SK-MEL-5 (cell line): ENCODE results near the gene RPTOR. TPM values are rescaled to one million over a fixed set of nuclear protein-coding genes. Genes with fewer than 3 reads are reported as not detected.

ENCODE experiments used
- DNase-seq: peaks from one replicate; pipeline ENCODE4 v3.0.0-alpha.2; 2016; ENCODE audit warnings: low read depth, low spot score
- in situ Hi-C: cut with HindIII; loops from 2 replicates; pipeline ENCODE4 v1.10.0; 2016; ENCODE audit warnings: low sequenced_read_pairs, high pct_unique_total_duplicates, low pct_unique_long_range_greater_than_20kb
- total RNA-seq: library from RNA; depleted of rRNA; stranded (reverse); fragments of >200 nt; shearing (Covaris generic); gene quantifications from 2 replicates; pipeline ENCODE4 v1.2.3, GENCODE V29; 2014

The RPTOR gene
- total RNA-seq, 1 experiment from 2014 or later, result 27.3 TPM

DNA sequence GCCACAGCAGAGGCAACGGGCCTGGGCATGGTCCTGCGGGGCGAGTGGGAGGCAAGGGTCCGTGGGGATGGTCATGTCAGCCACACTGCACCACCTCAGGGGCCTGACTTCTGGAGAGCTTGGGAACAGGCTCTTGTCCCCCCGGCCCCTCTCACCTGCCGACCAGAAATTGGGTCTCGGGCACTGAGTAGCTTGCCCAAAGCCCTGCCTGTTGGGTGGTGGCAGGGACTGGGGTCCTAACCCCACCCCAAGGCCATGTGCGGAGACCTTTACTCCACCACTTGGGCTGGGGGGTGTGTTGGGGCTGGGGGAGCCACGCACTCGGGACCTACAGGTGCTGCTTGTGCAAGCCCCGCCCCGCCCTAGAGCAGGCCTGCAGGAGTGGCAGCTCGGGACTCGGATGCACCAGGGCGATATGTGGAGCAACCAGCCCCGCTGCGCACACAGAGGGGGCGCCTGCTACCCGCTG, 422.8 kb downstream of the RPTOR start:
- no peak for DNase-seq
- in situ Hi-C loops, result no loop called here

DNA sequence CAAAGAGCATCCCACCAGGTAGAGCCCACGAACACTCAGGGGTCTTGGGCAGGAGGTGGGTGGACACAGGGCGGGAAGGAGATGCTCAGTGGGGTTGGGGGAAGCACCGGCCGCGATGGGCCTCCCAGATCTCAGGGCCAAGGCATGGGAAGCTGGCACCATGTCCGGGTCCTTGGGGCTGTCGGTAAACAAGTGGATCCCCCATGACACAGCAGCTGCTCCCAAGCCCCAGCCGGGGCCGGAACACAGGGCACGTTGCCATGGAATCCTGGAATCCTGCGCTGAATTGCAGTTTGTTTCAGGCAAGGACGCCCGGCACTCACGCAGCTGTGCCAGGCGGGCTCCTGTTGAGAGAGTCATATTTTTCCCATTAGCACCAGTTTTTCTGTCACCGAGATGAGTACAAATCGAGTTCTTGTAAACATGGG, 424.0 kb downstream of the RPTOR start:
- in situ Hi-C loops, result no loop called here
- DNase-seq, result no peak

DNA sequence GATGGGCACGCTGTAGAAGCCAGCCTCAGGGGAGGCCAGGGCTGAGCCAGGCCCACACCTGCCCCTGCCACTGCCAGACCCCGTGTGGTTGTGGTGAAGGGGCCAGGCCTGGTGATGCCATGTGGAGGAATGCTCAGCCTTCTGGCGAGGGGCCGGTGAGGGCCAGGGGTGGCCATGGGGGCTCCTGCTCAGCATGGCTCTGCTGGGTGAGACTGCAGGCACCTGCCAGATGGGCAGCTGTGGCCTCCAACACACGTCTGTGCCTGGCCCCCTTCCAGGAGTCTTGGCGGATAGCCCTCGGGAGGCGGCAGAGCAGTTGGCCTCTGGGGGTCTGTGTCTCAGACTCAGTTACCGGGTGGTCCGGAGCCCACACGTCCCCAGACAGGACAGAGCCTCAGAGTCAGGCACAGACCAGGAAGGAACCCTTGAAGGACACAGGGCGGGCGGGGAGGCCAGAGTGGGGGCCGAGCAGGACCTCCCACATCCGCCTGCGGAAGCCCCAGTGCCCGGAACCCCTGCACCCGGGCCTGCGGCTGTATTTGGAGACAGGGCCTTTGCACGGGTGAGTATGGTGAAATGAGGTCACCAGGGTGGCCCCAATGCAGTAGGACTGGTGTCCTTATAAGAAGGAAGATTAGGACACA, 424.5 kb downstream of the RPTOR start:
- no peak for DNase-seq
- in situ Hi-C loops, result no loop called here

DNA sequence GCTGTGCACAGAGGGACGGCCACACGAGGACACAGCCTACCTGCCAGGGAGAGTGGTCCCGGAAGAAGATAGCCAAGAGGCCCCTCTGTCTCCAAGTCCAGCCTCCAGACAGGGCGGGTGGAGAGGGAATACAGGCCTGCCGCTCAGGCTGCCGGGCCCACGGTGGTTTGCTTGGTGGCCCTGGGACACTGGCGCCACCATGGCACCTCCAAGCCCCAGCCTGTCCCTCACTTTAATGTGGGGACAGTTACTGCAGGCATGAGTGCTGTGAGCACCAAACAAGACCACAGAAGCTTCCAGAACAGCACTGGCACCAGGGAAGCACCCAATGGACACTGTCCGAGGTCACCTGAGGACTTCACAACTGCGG, 425.0 kb downstream of the RPTOR start:
- DNase-seq, result no peak
- in situ Hi-C loops, result no loop called here

DNA sequence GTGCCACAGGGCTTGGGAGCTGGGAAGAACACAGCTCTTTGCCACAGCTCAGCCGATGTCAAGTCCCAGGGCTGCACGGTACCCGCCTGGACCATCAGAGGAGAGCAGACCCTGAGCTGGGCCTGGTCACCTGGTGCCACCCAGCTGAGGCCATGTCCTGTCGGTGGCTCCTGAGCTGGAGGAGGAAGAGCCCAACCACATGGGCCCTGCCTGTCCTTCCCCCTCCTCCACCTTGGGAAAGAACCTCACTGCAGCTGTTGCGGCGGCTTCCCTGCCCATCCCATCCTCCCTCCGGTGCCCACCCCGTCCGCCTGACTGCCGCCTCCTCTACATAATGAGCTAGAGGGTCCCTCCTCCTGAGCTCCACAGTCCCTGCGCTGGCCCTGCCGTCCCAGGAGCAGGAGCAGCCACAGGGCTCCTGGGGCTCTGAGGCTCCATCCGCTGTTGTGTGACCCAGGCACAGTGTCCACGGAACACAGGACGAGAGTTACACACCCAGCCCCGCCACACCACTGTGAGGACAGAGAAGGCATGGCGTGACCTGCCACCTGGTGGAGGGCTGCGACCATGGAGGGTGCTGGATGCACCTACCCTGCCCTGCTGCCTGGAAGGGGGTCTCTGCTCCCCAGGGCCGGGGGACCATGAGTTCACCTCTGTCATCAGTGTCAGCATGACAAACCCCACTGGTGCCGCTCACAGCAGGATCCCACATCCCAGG, 425.6 kb downstream of the RPTOR start:
- in situ Hi-C loops, result no loop called here
- peak; percentile 54 for DNase-seq

DNA sequence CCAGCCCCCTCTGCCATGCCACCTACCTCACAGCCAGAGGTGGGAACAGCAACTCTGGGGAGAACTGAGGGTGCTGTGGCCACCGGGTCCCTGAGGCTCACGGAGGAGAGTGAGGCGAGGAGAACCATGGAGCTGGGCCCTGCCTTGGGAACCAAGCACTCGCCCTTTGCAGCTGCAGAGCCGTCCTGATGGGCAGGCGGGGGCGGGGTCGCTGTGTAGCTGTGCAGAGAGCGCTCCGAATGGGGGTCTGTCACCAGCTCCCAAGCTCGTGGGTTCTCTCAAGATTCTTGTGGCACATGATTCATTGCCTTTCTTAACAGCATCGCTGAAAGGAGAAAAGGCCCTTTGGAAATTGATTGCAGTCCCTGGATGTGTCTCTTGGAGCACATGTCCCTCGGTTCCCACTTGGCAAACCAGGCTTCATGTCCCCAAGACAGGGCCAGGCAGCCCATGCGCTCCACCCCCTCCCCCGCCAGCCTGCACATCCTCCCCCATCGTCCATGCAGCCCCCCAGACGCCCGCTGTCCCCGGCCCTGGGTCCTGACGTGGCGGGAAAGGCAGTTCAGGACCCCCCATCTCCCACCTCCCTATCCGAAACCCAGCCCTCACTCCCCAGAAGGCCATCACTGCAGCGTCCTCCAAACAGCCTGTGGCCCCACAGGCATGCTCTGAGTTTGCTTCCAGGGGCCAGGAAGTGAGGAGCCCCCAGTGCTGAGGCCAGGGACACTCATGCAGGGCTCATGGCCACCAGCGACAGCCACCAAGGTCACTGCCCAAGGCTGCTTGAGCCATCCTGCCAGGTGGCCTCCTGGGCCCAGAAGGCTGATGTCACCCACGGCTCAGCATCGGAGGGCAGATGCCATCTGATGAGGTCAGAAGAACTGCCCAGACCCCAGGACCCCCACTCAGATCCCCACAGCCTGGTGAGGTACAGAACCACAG, 426.4 kb downstream of the RPTOR start:
- in situ Hi-C loops, result no loop called here
- no peak for DNase-seq

DNA sequence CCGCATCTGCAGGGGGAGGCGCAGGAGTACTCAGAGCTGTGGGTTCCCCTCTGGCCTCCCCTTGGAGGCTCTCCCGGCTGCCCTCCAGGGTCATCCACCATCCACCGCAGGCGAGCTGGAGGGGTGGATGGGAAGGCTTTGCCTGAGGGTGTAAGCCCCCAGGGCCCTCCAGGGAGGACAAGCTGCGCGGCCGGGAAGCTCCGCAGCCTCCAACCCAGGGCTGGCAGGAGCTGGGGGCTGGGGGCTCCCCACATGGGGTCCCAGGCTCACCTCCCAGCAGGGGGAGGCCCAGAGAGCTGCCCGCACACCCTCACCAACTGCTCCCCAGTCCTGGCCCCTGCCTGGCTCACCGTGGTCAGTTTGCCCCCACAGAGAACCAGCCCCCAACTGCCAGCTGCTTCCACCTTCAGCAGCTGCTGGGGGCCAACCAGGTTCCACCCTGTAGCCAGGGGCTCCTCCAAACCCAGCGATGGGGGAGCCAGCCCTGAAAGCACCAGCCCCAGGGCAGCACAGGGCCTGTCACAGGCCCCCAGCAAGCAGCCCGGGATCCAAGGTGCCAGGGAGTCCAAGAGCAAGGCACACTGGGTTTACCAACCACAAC, 427.2 kb downstream of the RPTOR start:
- in situ Hi-C loops, result no loop called here
- no peak for DNase-seq

DNA sequence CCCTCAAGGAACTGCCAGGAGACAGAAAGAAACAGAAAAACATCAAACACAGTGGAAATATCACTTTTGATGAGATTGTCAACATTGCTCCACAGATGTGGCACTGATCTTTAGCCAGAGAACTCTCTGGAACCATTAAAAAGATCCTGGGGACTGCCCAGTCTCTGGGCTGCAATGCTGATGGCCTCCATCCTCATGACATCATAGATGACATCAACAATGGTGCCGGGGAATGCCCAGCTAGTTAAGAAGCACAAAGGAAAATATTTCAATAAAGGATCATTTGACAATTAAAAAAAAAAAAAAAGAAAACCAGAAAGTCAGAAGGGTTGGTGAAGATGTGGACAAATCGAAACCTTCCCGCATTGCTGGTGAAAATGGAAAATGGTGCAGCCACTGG, 432.1 kb downstream of the RPTOR start:
- in situ Hi-C loops, result no loop called here
- DNase-seq, result no peak

DNA sequence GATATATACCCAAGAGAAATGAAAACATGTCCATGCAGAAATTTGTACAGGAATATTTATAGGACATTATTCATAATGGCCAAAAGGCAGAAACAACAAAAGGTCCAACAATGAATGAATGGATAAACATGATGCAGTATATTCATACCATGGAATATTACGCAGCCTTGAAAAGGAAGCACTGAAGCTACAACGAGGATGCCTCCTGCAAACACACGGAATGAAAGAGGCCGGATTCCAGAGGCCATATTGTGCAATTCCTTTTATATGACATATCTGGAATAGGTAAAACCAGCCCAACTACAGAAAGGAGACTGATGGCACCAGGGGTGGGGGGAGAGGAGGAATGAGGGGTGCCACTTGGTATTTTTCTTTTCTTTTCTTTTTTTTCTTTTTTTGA, 432.5 kb downstream of the RPTOR start:
- in situ Hi-C loops, result no loop called here
- DNase-seq, result no peak

DNA sequence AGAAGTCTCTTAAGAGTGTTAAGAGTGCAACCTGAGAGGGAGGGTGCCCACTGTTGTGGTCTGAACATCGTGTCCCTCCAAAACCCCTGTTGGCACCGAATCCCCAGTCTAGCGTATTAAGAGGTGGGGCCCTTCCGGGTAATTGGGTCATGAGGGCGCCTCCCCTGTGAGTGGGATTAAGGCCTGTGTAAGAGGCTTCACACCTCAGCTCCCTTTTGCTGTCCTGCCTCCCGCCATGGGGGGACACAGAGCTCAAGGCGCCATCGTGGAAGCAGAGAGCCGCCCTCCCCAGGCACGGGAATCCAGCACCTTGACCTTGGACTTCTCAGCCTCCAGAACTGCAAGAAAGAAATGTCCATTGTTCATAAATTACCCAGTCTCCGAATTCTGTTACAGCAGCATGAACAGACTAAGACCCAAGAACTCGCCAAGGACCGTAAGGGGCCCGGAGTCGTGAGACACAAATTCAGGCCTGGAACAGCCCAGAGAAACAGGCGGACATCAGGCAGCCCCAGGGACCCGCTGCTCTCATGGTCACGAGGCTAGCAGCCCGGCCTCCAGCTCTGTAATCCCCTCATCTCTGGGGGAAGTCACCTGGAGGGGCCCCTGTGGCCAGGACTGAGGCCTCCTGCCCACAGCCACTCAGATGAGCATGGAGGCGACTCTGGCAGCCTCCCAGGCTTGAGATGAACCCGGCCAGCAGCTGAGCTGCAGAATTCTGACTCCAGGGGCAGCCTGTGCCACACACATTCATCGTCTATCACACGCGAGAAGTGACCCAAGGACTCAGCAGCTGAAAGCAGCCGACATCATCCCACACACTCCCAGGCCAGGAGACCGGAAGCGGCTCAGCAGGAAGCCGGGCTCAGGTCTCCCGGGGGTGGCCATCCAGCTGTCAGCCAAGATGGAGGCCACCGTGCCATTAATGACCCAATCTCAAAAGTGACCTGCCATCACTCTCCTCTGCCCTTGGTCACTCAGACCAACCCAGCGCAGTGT, 434.2 kb downstream of the RPTOR start:
- no peak for DNase-seq
- in situ Hi-C loops, result no loop called here

DNA sequence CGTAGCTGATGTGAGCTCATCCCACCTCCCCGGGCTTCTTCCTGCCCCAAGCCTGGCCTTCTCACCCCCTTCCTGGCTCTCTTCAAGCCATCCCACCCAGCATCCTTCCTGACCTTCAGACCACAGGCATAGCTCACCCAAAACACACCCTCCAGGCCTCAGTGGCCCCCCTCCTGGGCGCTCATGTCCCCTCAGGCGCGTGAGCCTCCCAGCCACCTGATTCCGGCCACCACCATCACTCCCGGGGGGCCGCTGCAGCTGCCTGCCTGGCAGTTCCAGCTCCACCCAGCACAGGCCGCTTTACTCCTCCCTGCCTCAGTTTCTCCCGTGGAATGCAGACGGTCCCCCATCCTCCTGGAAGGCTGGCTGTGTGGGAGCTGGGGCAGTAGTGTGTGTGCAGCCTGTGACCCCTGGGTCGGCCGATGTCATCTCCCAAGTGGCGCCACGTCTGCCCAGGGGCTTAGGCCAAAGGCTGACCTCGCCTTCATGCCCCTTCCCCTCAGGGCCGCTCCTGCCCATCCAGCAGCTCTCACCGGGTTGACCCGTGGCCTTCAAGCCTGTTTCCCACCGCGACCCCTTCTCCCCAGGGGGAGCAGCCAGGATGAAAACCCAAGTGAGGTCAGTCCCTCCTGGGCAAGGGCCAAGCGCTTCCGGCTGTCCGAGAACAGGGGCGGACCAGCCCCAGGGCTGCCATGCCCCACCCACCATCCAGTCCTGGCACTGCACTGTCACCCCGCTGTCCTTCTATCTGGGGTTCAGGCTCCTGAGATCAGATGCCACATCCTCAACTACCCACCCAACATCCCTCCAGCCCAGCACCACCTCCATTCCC, 435.1 kb downstream of the RPTOR start:
- in situ Hi-C loops, result no loop called here
- no peak for DNase-seq

DNA sequence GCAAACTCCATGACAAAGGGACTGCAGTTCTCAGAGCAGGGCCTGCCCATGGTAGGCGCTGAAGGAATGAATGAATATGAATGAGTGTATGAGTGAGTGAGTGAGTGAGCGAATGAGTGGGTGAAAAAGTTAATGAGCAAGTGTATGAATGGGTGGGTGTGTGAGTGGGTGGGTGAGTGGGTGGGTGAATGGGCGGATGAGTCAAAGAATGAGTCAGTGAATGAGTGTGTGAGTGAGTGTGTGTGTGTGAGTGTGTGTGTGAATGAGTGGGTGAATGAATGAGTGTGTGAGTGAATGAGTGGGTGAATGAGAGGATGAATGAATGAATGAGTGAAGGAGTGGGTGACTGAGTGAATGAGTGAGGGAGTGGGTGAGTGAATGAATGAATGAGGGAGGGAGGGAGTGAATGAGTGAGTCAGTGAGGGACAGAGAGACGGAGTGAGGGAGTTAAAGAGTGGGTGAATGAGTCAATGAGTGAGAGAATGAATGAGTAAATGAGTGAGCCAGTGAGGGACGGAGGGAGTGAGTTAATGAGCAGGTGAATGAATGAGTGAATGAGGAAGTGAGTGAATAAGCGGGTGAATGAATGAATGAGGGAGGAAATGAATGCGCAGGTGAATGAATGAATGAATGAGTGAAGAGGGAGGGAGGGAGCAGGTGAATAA, 435.9 kb downstream of the RPTOR start:
- DNase-seq, result no peak
- in situ Hi-C loops, result no loop called here

DNA sequence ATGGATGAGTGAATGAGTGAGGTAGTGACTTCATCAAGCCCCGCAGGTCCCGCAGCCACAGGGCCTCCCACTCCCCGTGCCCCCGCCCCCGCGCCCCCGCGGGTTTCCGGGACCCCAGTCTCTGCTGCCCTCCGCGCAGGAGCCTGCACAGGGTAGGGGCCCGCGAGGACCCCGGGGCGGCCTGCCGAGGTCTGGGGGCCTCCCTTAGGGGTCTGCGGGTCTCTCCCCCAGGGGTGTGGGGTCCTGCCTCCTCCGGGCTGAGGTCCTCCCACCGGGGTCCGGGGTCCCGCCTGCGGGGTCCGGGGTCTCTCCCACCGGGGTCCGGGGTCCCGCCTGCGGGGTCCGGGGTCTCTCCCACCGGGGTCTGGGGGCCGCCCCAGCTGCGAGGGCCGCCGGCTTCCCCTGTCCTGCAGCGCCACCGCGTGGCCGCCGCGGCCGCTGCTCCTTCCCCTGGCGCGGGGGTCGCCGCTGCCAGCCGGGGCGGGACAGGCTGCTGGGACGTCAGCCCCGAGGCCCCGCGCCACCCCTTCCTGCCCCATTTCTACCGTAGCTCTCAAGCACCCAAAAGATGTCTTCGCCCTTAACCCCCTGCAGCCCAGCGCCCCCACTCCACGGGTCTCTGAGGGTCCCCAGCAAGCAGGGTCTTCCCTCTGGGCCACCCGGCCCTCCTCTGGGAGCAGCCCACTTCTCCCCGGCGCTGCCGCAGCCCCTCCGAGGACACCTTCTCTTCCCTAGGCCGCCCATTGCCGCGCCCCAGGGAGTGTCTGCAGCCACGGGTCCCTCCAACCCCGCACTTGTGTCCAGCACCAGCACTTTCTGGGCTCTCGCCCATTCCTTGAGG, 436.6 kb downstream of the RPTOR start:
- in situ Hi-C loops, result no loop called here
- no peak for DNase-seq

DNA sequence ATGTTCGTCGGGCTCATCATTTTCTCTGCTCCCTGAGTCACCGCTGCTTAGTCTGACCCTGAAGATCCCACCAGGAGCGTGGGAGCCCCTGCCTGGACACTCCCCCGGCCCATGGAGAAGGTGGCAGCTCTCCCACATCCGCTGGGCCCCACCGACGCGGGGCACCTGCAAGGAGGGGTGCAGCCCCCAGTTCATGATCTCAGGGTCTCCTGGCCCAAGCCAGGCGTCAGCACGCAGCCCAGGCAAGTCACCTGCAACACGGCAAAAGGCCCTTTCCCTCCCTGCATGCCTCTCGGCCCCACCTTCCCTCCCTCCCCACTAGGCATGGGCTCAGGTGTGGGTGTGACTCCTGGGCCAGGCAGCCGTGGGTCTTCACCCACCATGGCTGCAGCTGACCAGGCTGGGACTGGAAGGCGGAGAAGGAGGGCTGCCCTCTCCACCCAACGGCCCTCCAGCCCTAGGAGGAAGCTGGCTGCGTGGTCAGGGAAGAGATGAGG, 437.3 kb downstream of the RPTOR start:
- DNase-seq, result no peak
- in situ Hi-C loops, result no loop called here
